Keratinocyte (primary cell): ENCODE measurements around the gene TPRX1.

ENCODE experiments used
- EZH2 ChIP-seq: IDR thresholded peaks from one replicate; pipeline ENCODE4 v1.6.1; 2012; ENCODE audit warnings: inconsistent platforms, mild to moderate bottlenecking, low read length, moderate library complexity
- TF ChIP-seq, protein P1 (sequence below), 3 experiments: IDR thresholded peaks in 1 of 3; conservative IDR thresholded peaks in 1 of 3; optimal IDR thresholded peaks in 1 of 3; 2 replicates in 2 of 3; 3 replicates in 1 of 3; pipeline versions ENCODE3 to v1.5.1; 2011; ENCODE audit warnings: low read length in 3 of 3, mild to moderate bottlenecking in 3 of 3, moderate library complexity in 2 of 3, control low read depth in 1 of 3, inconsistent platforms in 1 of 3; ENCODE audit not compliant: insufficient read depth in 2 of 3; ENCODE audit errors: extremely low read depth in 1 of 3

DNA sequence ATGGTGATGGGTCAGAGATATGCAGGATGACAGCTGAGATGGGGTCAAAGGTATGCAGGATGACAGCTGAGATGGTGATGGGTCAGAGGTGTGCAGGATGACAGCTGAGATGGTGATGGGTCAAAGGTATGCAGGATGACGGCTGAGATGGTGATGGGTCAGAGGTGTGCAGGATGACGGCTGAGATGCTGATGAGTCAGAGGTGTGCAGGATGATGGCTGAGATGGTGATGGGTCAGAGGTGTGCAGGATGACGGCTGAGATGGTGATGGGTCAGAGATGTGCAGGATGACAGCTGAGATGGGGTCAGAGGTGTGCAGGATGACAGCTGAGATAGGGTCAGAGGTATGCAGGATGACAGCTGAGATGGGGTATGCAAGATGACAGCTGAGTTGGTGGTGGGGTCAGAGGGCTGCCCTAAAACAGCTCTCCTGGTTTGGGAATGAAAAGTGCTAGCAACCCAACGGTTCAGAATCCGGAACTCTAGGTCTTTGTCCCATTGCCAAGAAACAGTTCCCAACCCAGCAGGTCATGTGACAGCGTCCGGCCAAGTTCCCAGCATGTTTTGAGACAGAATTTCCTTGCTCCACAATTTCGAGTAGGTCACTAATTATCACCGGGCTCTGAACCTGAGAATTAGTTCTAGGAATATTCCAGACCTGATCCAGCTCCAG, 22.6 kb downstream of the TPRX1 start:
- TF ChIP-seq, protein P1, sequence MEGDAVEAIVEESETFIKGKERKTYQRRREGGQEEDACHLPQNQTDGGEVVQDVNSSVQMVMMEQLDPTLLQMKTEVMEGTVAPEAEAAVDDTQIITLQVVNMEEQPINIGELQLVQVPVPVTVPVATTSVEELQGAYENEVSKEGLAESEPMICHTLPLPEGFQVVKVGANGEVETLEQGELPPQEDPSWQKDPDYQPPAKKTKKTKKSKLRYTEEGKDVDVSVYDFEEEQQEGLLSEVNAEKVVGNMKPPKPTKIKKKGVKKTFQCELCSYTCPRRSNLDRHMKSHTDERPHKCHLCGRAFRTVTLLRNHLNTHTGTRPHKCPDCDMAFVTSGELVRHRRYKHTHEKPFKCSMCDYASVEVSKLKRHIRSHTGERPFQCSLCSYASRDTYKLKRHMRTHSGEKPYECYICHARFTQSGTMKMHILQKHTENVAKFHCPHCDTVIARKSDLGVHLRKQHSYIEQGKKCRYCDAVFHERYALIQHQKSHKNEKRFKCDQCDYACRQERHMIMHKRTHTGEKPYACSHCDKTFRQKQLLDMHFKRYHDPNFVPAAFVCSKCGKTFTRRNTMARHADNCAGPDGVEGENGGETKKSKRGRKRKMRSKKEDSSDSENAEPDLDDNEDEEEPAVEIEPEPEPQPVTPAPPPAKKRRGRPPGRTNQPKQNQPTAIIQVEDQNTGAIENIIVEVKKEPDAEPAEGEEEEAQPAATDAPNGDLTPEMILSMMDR (optimal IDR thresholded peaks at IDR 0.05 in 1 of 3, IDR thresholded peaks at IDR 0.05 in 1 of 3, conservative IDR thresholded peaks at IDR 0.05 in 1 of 3; ENCODE audit: extremely low read depth in 1 of 3, insufficient read depth in 2 of 3, low read length in 3 of 3) = no peak
- no peak for TF ChIP-seq EZH2
